ENCODE data around the gene UBE2I.
A peak's percentile ranks its signal among the peaks of the same experiment; 100 is the strongest.

DNA sequence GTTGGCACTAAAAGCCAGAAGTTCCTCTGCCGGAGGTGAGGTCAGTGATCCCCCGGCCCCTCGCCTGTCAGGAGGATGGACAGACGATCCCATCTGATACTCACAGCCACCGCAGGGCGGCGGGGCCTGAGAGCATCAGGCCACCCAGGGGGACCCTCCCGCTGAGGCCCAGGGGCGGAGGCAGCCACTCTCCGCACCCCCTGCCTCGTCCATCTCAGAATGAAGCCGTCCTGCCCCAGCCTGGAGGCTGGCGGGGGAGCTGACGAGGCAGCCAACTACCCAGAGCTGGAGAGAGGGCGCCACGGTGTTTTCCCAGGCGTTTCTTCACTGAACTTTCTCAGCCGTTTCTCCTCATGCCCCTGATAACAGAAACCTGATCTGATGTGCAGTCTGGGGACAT, 31.0 kb upstream of the UBE2I start:
- 0 out of 2 replicates have a peak, but pooled peaks have one; percentile 3 for TF ChIP-seq CTCF (IDR thresholded peaks at IDR 0.05; ENCODE audit: low read length)
- TF ChIP-seq EZH2 (optimal IDR thresholded peaks at IDR 0.05; ENCODE audit: low read depth, low read length) = no peak
